SK-N-SH treated with all-trans-retinoic acid at 6 μM for 48 hours (cell line): ENCODE results near the gene TBC1D3B.
"Not testable (repeated sequence)": the region's sequence is repeated elsewhere in the genome, so short reads cannot be mapped to it uniquely, and the experiment has no call there.

Experiments
- ATAC-seq: fragments of 200-7000 bp; cut with Tn5 transposase; 3 replicates; pipeline ENCODE4 v1.9.1; 2020; ENCODE audit warnings: mild to moderate bottlenecking, moderate library complexity
- ARNTL ChIP-seq: fragments of 450-650 bp; formaldehyde crosslinking; IDR thresholded peaks from 2 replicates; pipeline ENCODE4 v1.5.0; 2020; ENCODE audit warnings: low read depth, mild to moderate bottlenecking, moderate library complexity, borderline replicate concordance
- CSDC2 ChIP-seq: fragments of 250-450 bp; sonication (Bioruptor Pico); IDR thresholded peaks from 2 replicates; pipeline ENCODE4 v1.5.0; 2020; ENCODE audit warnings: mild to moderate bottlenecking, moderate library complexity
- ESRRG ChIP-seq: fragments of 250-450 bp; sonication (Bioruptor Pico); IDR thresholded peaks from 2 replicates; pipeline ENCODE4 v1.6.1; 2021; ENCODE audit warnings: mild to moderate bottlenecking
- ISL1 ChIP-seq: fragments of 250-450 bp; sonication (Bioruptor Pico); IDR thresholded peaks from 2 replicates; pipeline ENCODE4 v2.1.2; 2022; ENCODE audit warnings: mild to moderate bottlenecking, moderate library complexity
- PATZ1 ChIP-seq: fragments of 250-450 bp; sonication (Bioruptor Pico); IDR thresholded peaks from 2 replicates; pipeline ENCODE4 v1.8.0; 2020; ENCODE audit warnings: mild to moderate bottlenecking, moderate library complexity, borderline replicate concordance
- PPARA ChIP-seq: fragments of 250-450 bp; sonication (Bioruptor Pico); IDR thresholded peaks from 2 replicates; pipeline ENCODE4 v1.5.0; 2020; ENCODE audit warnings: mild to moderate bottlenecking, borderline replicate concordance
- RARB ChIP-seq: fragments of 250-450 bp; sonication (Bioruptor Pico); IDR thresholded peaks from 2 replicates; pipeline ENCODE4 v1.8.0; 2021; ENCODE audit warnings: mild to moderate bottlenecking, moderate library complexity
- SNAI2 ChIP-seq: fragments of 250-450 bp; sonication (Bioruptor Pico); IDR thresholded peaks from 2 replicates; pipeline ENCODE4 v1.5.0; 2020; ENCODE audit warnings: mild to moderate bottlenecking, moderate library complexity
- TCF4 ChIP-seq: fragments of 250-450 bp; sonication (Bioruptor Pico); IDR thresholded peaks from 2 replicates; pipeline ENCODE4 v1.8.0; 2021; ENCODE audit warnings: mild to moderate bottlenecking, moderate library complexity, borderline replicate concordance
- TOX ChIP-seq: fragments of 250-450 bp; sonication (Bioruptor Pico); IDR thresholded peaks from 2 replicates; pipeline ENCODE4 v1.8.0; 2021; ENCODE audit warnings: mild to moderate bottlenecking, moderate library complexity, borderline replicate concordance
- ZC3H10 ChIP-seq: fragments of 250-450 bp; sonication (Bioruptor Pico); IDR thresholded peaks from 2 replicates; pipeline ENCODE4 v1.5.1; 2021; ENCODE audit warnings: mild to moderate bottlenecking, moderate library complexity
- ZFP30 ChIP-seq: fragments of 450-650 bp; formaldehyde crosslinking; IDR thresholded peaks from 2 replicates; pipeline ENCODE4 v1.5.0; 2022; ENCODE audit warnings: mild to moderate bottlenecking, moderate library complexity
- ZNF70 ChIP-seq: fragments of 450-650 bp; formaldehyde crosslinking; IDR thresholded peaks from 2 replicates; pipeline ENCODE4 v1.5.0; 2020; ENCODE audit warnings: mild to moderate bottlenecking, moderate library complexity
- ZNF8 ChIP-seq: fragments of 450-650 bp; formaldehyde crosslinking; IDR thresholded peaks from 2 replicates; pipeline ENCODE4 v1.5.0; 2020; ENCODE audit warnings: mild to moderate bottlenecking, moderate library complexity
- TF ChIP-seq, protein P1 (sequence below): fragments of 250-450 bp; sonication (Bioruptor Pico); IDR thresholded peaks from 2 replicates; pipeline ENCODE4 v1.5.0; 2020; ENCODE audit warnings: mild to moderate bottlenecking, moderate library complexity
- TF ChIP-seq, protein P2 (sequence below): fragments of 250-450 bp; sonication (Bioruptor Pico); IDR thresholded peaks from 2 replicates; pipeline ENCODE4 v1.5.1; 2021; ENCODE audit warnings: mild to moderate bottlenecking, moderate library complexity

The TBC1D3B gene

GRCh38 chr17:36176536-36176935 lies at the start of gene TBC1D3B:
Gene TBC1D3B (minus strand): TSS chr17:36176636. CDS start chr17:36175050, 1,586 bp downstream.
- not testable (repeated sequence) for ATAC-seq

- ATAC-seq, result not testable (repeated sequence)
These were observed 46.5 kb upstream of the TBC1D3B start for GRCh38 chr17:36222967-36223366.

GRCh38 chr17:36221581-36222100 lies 45.2 kb upstream of the TBC1D3B start:
- ATAC-seq, result not testable (repeated sequence)

DNA sequence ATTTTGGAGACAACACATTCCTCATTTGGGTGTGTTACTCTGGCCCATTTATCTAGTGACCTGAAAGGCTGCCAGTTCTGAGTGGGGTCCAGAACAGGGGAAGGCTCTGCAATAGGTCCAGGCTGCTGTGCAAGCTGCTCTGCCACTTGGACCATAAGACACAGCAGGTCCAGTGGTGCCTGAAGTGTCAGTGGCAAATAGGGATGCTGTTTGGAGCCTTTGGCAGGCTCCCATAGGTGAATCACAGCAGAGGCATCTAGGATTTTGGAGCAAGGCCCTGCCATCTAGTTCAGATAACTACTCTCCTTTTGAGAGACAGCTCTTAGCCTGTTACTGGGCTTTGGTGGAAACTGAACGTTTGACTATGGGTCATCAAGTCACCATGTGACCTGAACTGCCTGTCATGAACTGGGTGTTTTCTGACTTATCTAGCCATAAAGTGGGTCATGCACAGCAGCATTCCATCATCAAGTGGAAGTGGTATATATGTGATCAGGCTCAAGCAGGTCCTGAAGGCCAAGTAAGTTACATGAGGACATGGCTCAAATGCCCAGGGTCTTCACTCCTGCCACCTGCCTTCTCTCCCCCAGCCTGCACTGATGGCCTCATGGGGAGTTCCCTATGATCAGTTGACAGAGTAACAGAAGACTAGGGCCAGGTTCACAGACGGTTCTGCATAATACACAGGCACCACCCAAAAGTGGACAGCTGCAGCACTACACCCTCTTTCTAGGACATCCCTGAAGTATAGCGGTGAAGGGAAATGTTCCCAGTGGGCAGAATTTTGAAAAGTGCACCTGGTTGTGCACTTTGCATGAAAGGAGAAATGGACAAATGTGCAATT lies 44.5 kb upstream of the TBC1D3B start:
- ATAC-seq, result not testable (repeated sequence)

DNA sequence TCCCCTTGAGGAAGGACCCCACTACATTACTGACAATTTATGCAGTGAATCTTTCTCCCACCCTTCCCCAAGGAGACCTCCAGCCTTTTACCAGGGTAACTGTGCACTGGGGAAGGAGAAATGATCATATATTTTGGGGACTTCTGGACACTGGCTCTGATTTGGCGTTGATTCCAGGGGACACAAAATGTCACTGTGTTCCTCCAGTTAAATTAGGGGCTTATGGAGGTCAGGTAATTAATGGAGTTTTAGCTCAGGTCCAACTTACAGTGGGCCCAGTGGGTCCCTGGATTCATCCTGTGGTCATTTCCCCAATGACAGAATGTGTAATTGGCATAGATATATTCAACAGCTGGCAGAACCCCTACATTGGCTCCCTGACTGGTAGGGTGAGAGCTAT lies 43.1 kb upstream of the TBC1D3B start:
- not testable (repeated sequence) for ATAC-seq

GRCh38 chr17:36215406-36216308 lies 39.2 kb upstream of the TBC1D3B start:
- ATAC-seq, result not testable (repeated sequence)

GRCh38 chr17:36214918-36215317 lies 38.5 kb upstream of the TBC1D3B start:
- no peak for ATAC-seq
- TF ChIP-seq TOX, result no peak
- no peak for TF ChIP-seq ESRRG (CRISPR knock-in tag)
- TF ChIP-seq, protein P1, sequence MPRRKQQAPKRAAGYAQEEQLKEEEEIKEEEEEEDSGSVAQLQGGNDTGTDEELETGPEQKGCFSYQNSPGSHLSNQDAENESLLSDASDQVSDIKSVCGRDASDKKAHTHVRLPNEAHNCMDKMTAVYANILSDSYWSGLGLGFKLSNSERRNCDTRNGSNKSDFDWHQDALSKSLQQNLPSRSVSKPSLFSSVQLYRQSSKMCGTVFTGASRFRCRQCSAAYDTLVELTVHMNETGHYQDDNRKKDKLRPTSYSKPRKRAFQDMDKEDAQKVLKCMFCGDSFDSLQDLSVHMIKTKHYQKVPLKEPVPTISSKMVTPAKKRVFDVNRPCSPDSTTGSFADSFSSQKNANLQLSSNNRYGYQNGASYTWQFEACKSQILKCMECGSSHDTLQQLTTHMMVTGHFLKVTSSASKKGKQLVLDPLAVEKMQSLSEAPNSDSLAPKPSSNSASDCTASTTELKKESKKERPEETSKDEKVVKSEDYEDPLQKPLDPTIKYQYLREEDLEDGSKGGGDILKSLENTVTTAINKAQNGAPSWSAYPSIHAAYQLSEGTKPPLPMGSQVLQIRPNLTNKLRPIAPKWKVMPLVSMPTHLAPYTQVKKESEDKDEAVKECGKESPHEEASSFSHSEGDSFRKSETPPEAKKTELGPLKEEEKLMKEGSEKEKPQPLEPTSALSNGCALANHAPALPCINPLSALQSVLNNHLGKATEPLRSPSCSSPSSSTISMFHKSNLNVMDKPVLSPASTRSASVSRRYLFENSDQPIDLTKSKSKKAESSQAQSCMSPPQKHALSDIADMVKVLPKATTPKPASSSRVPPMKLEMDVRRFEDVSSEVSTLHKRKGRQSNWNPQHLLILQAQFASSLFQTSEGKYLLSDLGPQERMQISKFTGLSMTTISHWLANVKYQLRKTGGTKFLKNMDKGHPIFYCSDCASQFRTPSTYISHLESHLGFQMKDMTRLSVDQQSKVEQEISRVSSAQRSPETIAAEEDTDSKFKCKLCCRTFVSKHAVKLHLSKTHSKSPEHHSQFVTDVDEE (CRISPR knock-in tag), result no peak
- TF ChIP-seq ZFP30 (CRISPR knock-in tag), result no peak
- TF ChIP-seq ZNF8 (CRISPR knock-in tag), result no peak
- TF ChIP-seq ARNTL (CRISPR knock-in tag), result no peak
- no peak for TF ChIP-seq ISL1 (CRISPR knock-in tag)
- TF ChIP-seq ZNF70, result no peak
- TF ChIP-seq CSDC2, result no peak
- TF ChIP-seq PPARA (CRISPR knock-in tag), result no peak
- TF ChIP-seq RARB (CRISPR knock-in tag), result no peak
- TF ChIP-seq PATZ1 (CRISPR knock-in tag), result no peak
- no peak for TF ChIP-seq SNAI2 (CRISPR knock-in tag)
- TF ChIP-seq, protein P2, sequence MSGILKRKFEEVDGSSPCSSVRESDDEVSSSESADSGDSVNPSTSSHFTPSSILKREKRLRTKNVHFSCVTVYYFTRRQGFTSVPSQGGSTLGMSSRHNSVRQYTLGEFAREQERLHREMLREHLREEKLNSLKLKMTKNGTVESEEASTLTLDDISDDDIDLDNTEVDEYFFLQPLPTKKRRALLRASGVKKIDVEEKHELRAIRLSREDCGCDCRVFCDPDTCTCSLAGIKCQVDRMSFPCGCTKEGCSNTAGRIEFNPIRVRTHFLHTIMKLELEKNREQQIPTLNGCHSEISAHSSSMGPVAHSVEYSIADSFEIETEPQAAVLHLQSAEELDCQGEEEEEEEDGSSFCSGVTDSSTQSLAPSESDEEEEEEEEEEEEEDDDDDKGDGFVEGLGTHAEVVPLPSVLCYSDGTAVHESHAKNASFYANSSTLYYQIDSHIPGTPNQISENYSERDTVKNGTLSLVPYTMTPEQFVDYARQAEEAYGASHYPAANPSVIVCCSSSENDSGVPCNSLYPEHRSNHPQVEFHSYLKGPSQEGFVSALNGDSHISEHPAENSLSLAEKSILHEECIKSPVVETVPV (CRISPR knock-in tag), result no peak
- TF ChIP-seq TCF4 (CRISPR knock-in tag), result no peak
- no peak for TF ChIP-seq ZC3H10
